PC-9 (cell line): ENCODE results near the gene PTPN11. TPM values are rescaled to one million over a fixed set of nuclear protein-coding genes. Genes with fewer than 3 reads are reported as not detected.

Source experiments
- BruUV-seq: library from RNA; stranded (reverse); fragments of 400-500 nt; replicated peaks from 2 replicates; lab custom pipeline; 2021; lab: Mats Ljungman, UMichigan
- CTCF ChIA-PET: fragments of 300-600 bp; sonication (Branson Sonifier 250); formaldehyde crosslinking; loops from one replicate; lab custom pipeline; 2022; ENCODE audit warnings: antibody characterized with exemption; lab: Charles Lee
- POLR2A ChIA-PET: fragments of 300-600 bp; sonication (Branson Sonifier 250); formaldehyde crosslinking; loops from one replicate; lab custom pipeline; 2022; ENCODE audit warnings: antibody characterized with exemption; ENCODE audit not compliant: unreplicated experiment; lab: Charles Lee
- DNase-seq, 2 experiments: peaks; one replicate each; pipeline versions ENCODE4 v3.0.0 to v3.0.0-alpha.2; 2015 to 2022; ENCODE audit warnings: mixed read lengths in 1 of 2
- H2AFZ ChIP-seq: fragments of 200-600 bp; sonication (generic); 2 replicates; pipeline ENCODE4 v1.8.1; 2017; ENCODE audit warnings: antibody characterized with exemption
- H3F3A ChIP-seq: fragments of 200-600 bp; sonication (generic); 2 replicates; pipeline ENCODE4 v1.8.1; 2017; ENCODE audit warnings: antibody characterized with exemption, mild to moderate bottlenecking, low read depth; ENCODE audit not compliant: insufficient read depth
- H3K27ac ChIP-seq: fragments of 200-600 bp; sonication (generic); 2 replicates; pipeline ENCODE4 v1.6.1; 2016; ENCODE audit warnings: mixed run types
- H3K27me3 ChIP-seq: fragments of 200-600 bp; sonication (generic); 2 replicates; pipeline ENCODE4 v1.6.1; 2016; ENCODE audit warnings: low read depth, mixed run types; ENCODE audit not compliant: insufficient read depth
- H3K36me3 ChIP-seq: fragments of 200-600 bp; sonication (generic); 2 replicates; pipeline ENCODE4 v1.6.1; 2016; ENCODE audit warnings: low read depth, mixed run types
- H3K4me1 ChIP-seq: fragments of 200-600 bp; sonication (generic); replicated peaks from 2 replicates; pipeline ENCODE4 v1.6.1; 2016; ENCODE audit warnings: mixed run types; ENCODE audit not compliant: insufficient read depth
- H3K4me2 ChIP-seq: fragments of 200-600 bp; sonication (generic); 2 replicates; pipeline ENCODE4 v1.6.1; 2017; ENCODE audit warnings: mixed run types
- H3K4me3 ChIP-seq: fragments of 200-600 bp; sonication (generic); 2 replicates; pipeline ENCODE4 v1.6.1; 2016; ENCODE audit warnings: mixed run types
- H3K79me2 ChIP-seq: fragments of 200-600 bp; sonication (generic); 2 replicates; pipeline ENCODE4 v1.6.1; 2017; ENCODE audit warnings: low read depth, mixed run types
- H3K9me2 ChIP-seq: fragments of 200-600 bp; sonication (generic); 2 replicates; pipeline ENCODE4 v1.8.1; 2017; ENCODE audit warnings: mild to moderate bottlenecking; ENCODE audit not compliant: insufficient read depth
- H3K9me3 ChIP-seq: fragments of 200-600 bp; sonication (generic); 2 replicates; pipeline ENCODE4 v1.8.1; 2016; ENCODE audit warnings: low read depth; ENCODE audit not compliant: insufficient read depth
- H4K20me1 ChIP-seq: fragments of 200-600 bp; sonication (generic); 2 replicates; pipeline ENCODE4 v1.8.1; 2017; ENCODE audit not compliant: insufficient read depth
- EZH2 ChIP-seq: fragments of 200-600 bp; sonication (generic); IDR thresholded peaks from 2 replicates; pipeline ENCODE4 v1.8.0; 2017; ENCODE audit warnings: antibody characterized with exemption, low read depth
- intact Hi-C: fragments of 100-400 bp; cut with micrococcal nuclease; formaldehyde crosslinking; loops from one replicate; pipeline ENCODE4 v1.10.0; 2022; ENCODE audit not compliant: unreplicated experiment
- total RNA-seq: library from RNA; stranded (reverse); gene quantifications from 2 replicates; pipeline ENCODE4 v1.2.3, GENCODE V29; 2021
- TF ChIP-seq, protein P1 (sequence below): fragments of 200-600 bp; sonication (generic); conservative IDR thresholded peaks from 2 replicates; pipeline ENCODE4 v1.6.1; 2017; ENCODE audit warnings: mixed run types, antibody characterized with exemption, mild to moderate bottlenecking, moderate library complexity

PTPN11 gene
- total RNA-seq, 1 experiment from 2014 or later: 113 TPM

- BruUV-seq: no TSS peak
- no peaks in the 10 kb centered on the region for H3F3A ChIP-seq
- POLR2A ChIA-PET: no interaction called here
- no peak for TF ChIP-seq EZH2
- TF ChIP-seq, protein P1, sequence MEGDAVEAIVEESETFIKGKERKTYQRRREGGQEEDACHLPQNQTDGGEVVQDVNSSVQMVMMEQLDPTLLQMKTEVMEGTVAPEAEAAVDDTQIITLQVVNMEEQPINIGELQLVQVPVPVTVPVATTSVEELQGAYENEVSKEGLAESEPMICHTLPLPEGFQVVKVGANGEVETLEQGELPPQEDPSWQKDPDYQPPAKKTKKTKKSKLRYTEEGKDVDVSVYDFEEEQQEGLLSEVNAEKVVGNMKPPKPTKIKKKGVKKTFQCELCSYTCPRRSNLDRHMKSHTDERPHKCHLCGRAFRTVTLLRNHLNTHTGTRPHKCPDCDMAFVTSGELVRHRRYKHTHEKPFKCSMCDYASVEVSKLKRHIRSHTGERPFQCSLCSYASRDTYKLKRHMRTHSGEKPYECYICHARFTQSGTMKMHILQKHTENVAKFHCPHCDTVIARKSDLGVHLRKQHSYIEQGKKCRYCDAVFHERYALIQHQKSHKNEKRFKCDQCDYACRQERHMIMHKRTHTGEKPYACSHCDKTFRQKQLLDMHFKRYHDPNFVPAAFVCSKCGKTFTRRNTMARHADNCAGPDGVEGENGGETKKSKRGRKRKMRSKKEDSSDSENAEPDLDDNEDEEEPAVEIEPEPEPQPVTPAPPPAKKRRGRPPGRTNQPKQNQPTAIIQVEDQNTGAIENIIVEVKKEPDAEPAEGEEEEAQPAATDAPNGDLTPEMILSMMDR: no peak
- H3K4me1 ChIP-seq: no peaks in the 10 kb centered on the region
- no peaks in the 10 kb centered on the region for H4K20me1 ChIP-seq
- no peaks in the 10 kb centered on the region for H3K27me3 ChIP-seq
- H3K4me3 ChIP-seq: no peak overlapping the region
- H3K9me3 ChIP-seq: no peaks in the 10 kb centered on the region
- no peak overlapping the region for H3K4me2 ChIP-seq
- no peaks in the 10 kb centered on the region for H3K9me2 ChIP-seq
- peaks cover 20% of the 10 kb centered on the region for H3K36me3 ChIP-seq
- H3K27ac ChIP-seq: no peak overlapping the region
- H3K79me2 ChIP-seq: no peaks in the 10 kb centered on the region
- intact Hi-C loops: no loop called here
- no peak for DNase-seq
- CTCF ChIA-PET: no interaction called here
- H2AFZ ChIP-seq: no peak overlapping the region
Observed at GRCh38 chr12:112503512-112503911, 84.8 kb downstream of the PTPN11 start.

GRCh38 chr12:112506513-112507166 is 87.9 kb downstream of the PTPN11 start:
- intact Hi-C loops: no loop called here
- no peak for DNase-seq
- peaks cover 20% of the 10 kb centered on the region for H3K36me3 ChIP-seq

GRCh38 chr12:112513471-112513870 is 94.7 kb downstream of the PTPN11 start:
- Histone ChIP-seq H4K20me1 (no peaks in the 10 kb centered on the region), H3K4me3 (no peak overlapping the region), H2AFZ (no peak overlapping the region), H3K36me3 (no peaks in the 10 kb centered on the region), H3K9me3 (no peaks in the 10 kb centered on the region), H3K4me1 (no peaks in the 10 kb centered on the region), H3K4me2 (no peak overlapping the region), H3K27me3 (no peaks in the 10 kb centered on the region), H3K79me2 (no peaks in the 10 kb centered on the region), H3K9me2 (no peaks in the 10 kb centered on the region; the same call in 1 of the 2 replicates), H3F3A (peaks cover 8% of the 10 kb centered on the region; the same call in 1 of the 2 replicates), H3K27ac (no peak overlapping the region)
- no peak for DNase-seq
- POLR2A ChIA-PET: no interaction called here
- intact Hi-C loops: no loop called here
- BruUV-seq: no TSS peak
- CTCF ChIA-PET: no interaction called here
- no peak for TF ChIP-seq EZH2
- TF ChIP-seq, protein P1: no peak

More at GRCh38 chr12:112506513-112507166, 87.9 kb downstream of the PTPN11 start:
- BruUV-seq: no TSS peak
- POLR2A ChIA-PET: no interaction called here
- Histone ChIP-seq H3K4me3 (no peak overlapping the region), H2AFZ (no peak overlapping the region), H3K79me2 (no peaks in the 10 kb centered on the region), H3K9me3 (no peaks in the 10 kb centered on the region), H3K4me1 (no peaks in the 10 kb centered on the region), H3F3A (peaks cover 6% of the 10 kb centered on the region; the same call in 1 of the 2 replicates), H3K27me3 (no peaks in the 10 kb centered on the region), H4K20me1 (no peaks in the 10 kb centered on the region), H3K4me2 (no peak overlapping the region), H3K9me2 (no peaks in the 10 kb centered on the region; the same call in 1 of the 2 replicates), H3K27ac (no peak overlapping the region)
- CTCF ChIA-PET: no interaction called here
- TF ChIP-seq, protein P1: 0 out of 2 replicates have a peak, but pooled peaks have one; percentile 31
- TF ChIP-seq EZH2: no peak
